Heart right ventricle (tissue), 16 donors: Measurements from ENCODE around the gene FUT7. TPM values are rescaled to one million over a fixed set of nuclear protein-coding genes. Genes with fewer than 3 reads are reported as not detected.

ENCODE experiments used
- ATAC-seq, 8 donors: fragments of 200-7000 bp; cut with Tn5 transposase; one replicate each; pipeline ENCODE4 v1.9.1; 2020; ENCODE audit warnings: mild to moderate bottlenecking in 8 of 8, moderate library complexity in 8 of 8, moderate number of reproducible peaks in 1 of 8
- DNase-seq, 2 donors: peaks; one replicate each; pipeline ENCODE4 v3.0.0-alpha.2; 2020
- H3K27ac ChIP-seq, 10 donors: fragments of 200-600 bp; sonication (generic) in 2 of 10; one replicate each; pipeline versions ENCODE4 v1.5.0 to v1.8.0; 2020 to 2022; ENCODE audit warnings: mild to moderate bottlenecking in 3 of 10
- H3K27me3 ChIP-seq, 7 donors: fragments of 200-600 bp; one replicate each; pipeline ENCODE4 v1.8.0; 2021 to 2022; ENCODE audit warnings: mild to moderate bottlenecking in 2 of 7
- H3K36me3 ChIP-seq, 9 donors: fragments of 200-600 bp; sonication (generic) in 1 of 9; one replicate each; pipeline versions ENCODE4 v1.5.0 to v1.8.0; 2020 to 2022; ENCODE audit warnings: mild to moderate bottlenecking in 2 of 9
- H3K4me1 ChIP-seq, 9 donors: fragments of 200-600 bp; sonication (generic) in 1 of 9; one replicate each; pipeline versions ENCODE4 v1.5.0 to v1.8.0; 2020 to 2022; ENCODE audit warnings: mild to moderate bottlenecking in 4 of 9
- H3K4me3 ChIP-seq, 10 donors: fragments of 200-600 bp; sonication (generic) in 2 of 10; one replicate each; pipeline versions ENCODE4 v1.5.0 to v1.8.0; 2020 to 2022; ENCODE audit warnings: mild to moderate bottlenecking in 7 of 10, moderate library complexity in 2 of 10
- H3K9me3 ChIP-seq, 11 donors: fragments of 200-600 bp in 10 of 11; sonication (generic) in 2 of 11; one replicate each; pipeline versions ENCODE4 v1.5.0 to v1.8.0; 2013 to 2022; ENCODE audit warnings: mild to moderate bottlenecking in 2 of 11, control low read depth in 1 of 11, moderate library complexity in 1 of 11
- CTCF ChIP-seq, 9 donors: fragments of 200-600 bp; sonication (generic) in 2 of 9; IDR thresholded peaks; one replicate each; pipeline versions ENCODE4 v1.5.0 to v1.8.0; 2021 to 2022; ENCODE audit warnings: antibody characterized with exemption in 9 of 9, mild to moderate bottlenecking in 5 of 9, moderate library complexity in 1 of 9
- WGBS, 2 donors: extraction: QIAGEN DNeasy Blood & Tissue Kit; methylation state at CpG; one replicate each; pipeline ENCODE4 v1.1.7; 2013; ENCODE audit warnings: inconsistent platforms in 1 of 2; 5-methylcytosine and 5-hydroxymethylcytosine counted together
- intact Hi-C, 10 donors: fragments of 100-400 bp; cut with DNase I; formaldehyde crosslinking; loops; one replicate each; pipeline versions ENCODE4 v1.11.1 to v1.14.2; 2022
- polyA plus RNA-seq, 2 donors: library from polyadenylated mRNA; stranded (reverse); fragments of 200-250 nt; gene quantifications; one replicate each; pipeline ENCODE4 v1.2.3, GENCODE V29; 2013
- total RNA-seq, 10 donors: library from RNA; stranded (reverse); fragmentation: NEBNext Ultra II Directional in 3 of 10; extraction: Animal tissue kit (Norgen Biotek cat#: 25700) in 3 of 10; gene quantifications; one replicate each; pipeline versions ENCODE4 v1.2.1 to v1.2.4, GENCODE V29; 2021 to 2023
- donor health status: Arrhythmogenic right ventricular cardiomyopathy.
- donor health status: ischemic (EF 13 %, LVEDD 7.1; RV severe dilation, severe dysfunction).
- donor health status: healthy with polysubstance abuse.
- donor health status: DM: no; HTN: yes; CAD: no.
- donor health status: DM: no; HTN: no; CAD: no.
- donor health status: ischemic (EF 25% LVEDD 6.9; RV normal size, moderate dysfunction).
- donor health status: ischemic (EF 25% LVEDD 5.7; RV mildly dilated, moderate dysfunction).
- donor health status: healthy.
- donor health status: DM: yes; HTN: yes; CAD: no.
- donor health status: Ischemic cardiomyopathy.
- donor health status: ischemic (EF 35%, LVEDD 5.7; RV mildly dilated, moderate dysfunction).
- donor health status: nonischemic (EF 11% LVEDD 7.7; RV severe dilation, severe dysfunction).
- donor health status: DM: yes; HTN: yes; CAD: no.
- donor health status: PGD.
- donor health status: ischemic (EF 29% LVEDD 5.4; RV normal size, mild dysfunction).
- donor health status: nonischemic (EF 23%, LVEDD 6.1; RV moderate dilation, normal function).

The FUT7 gene
- total and polyA plus RNA-seq, 12 donors, result 0.07 to 0.30 (median 0.15) TPM; not detected in 5

GRCh38 chr9:136981588-136982231 lies 50.2 kb downstream of the FUT7 start:
- DNase-seq, result peak; percentile 78 to 87
- H3K4me3 ChIP-seq, result no peak overlapping the region
- H3K9me3 ChIP-seq, result no peaks in the 10 kb centered on the region
- intact Hi-C loops, result loop anchor here in 1 of 10 donors (5.0 kb wide), 1 partner anchor 34 kb away; the partner anchor contains the start of gene C8G
- H3K27me3 ChIP-seq, result peaks cover 0 to 53% (median 15%) of the 10 kb centered on the region in 7 donors
- peak in 4 of 9 donors; percentile 10 to 42 (median 38) for TF ChIP-seq CTCF (IDR thresholded peaks at IDR 0.05)
- no peaks in the 10 kb centered on the region for H3K36me3 ChIP-seq
- peak overlapping the region; percentile 40 to 93 (median 88) for H3K27ac ChIP-seq
- 29 to 32% methylated on average over 17 of the region's 17 CpGs for WGBS, 2 donors
- peak in 7 of 8 donors; percentile 16 to 68 (median 58) for ATAC-seq
- H3K4me1 ChIP-seq, result peaks cover 9 to 82% (median 55%) of the 10 kb centered on the region in 9 donors

DNA sequence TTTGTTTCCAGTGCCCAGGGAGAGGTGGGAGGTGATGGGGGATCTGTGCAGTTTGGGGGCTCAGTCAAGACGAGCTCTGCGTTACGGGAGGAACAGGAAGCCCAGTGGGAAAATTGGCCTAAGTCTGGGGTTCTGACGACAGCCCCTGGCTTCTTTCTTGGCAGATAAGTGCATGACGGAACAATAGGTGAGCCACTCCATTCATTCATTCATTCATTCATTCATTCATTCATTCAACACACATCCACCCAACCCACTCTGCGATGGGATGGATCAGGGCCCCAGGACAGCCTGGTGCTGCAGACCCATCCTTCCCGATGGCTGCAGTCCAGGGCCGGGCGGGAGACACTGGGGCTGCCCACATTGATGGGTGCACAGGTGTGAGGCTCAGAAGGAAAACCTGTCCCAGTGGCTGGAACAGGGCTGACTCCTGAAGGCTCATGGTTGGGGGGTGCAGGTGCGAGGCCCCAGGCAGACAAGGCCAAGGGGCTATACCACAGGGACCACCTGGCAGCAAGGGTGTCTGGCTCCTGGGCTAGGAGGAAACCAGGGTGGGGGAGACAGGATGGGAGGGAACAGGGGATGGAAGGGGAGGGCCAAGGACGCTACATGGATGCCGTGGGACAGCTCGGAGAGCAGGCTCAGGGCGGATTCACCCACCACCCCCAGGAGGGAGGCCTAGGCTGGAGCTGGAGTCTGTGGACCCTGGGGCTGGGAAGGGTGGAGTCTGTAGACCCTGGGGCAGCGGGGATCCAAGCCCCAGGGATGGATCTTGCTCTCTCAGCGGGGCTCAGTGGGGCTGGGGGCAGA lies 51.0 kb downstream of the FUT7 start:
- H3K27ac ChIP-seq, result peak overlapping the region; percentile 6 to 93 (median 88)
- H3K36me3 ChIP-seq, result no peaks in the 10 kb centered on the region
- intact Hi-C loops, result loop anchor here in 1 of 10 donors (5.0 kb wide), 1 partner anchor 34 kb away; the partner anchor contains the start of gene C8G
- H3K4me3 ChIP-seq, result no peak overlapping the region
- WGBS, 2 donors, result 73 to 76% methylated on average over 16 of the region's 16 CpGs
- no peaks in the 10 kb centered on the region for H3K9me3 ChIP-seq
- TF ChIP-seq CTCF (IDR thresholded peaks at IDR 0.05), result no peak
- DNase-seq, result peak in 1 of 2 donors; percentile 20
- peaks cover 11 to 89% (median 63%) of the 10 kb centered on the region in 9 donors for H3K4me1 ChIP-seq
- peaks cover 0 to 49% (median 14%) of the 10 kb centered on the region in 7 donors for H3K27me3 ChIP-seq
- no peak for ATAC-seq

Other genes with a start within 250 kb of the FUT7 start
Only the 30 nearest of the 38 such genes appear.
- gene AJM1, start 189.6 kb downstream of the FUT7 start, total RNA-seq, result 1 to 10 TPM; 3.6 to 8.3 (median 5.9) TPM
- 1 to 10 TPM; 3.4 to 7.6 TPM for gene AJM1, start 189.6 kb downstream of the FUT7 start, polyA plus RNA-seq
- gene PHPT1, start 182.7 kb downstream of the FUT7 start, total RNA-seq, result 100 to 1,000 TPM; 310 to 376 (median 327) TPM
- gene PHPT1, start 182.7 kb downstream of the FUT7 start, polyA plus RNA-seq, result 100 to 1,000 TPM; 354 to 650 TPM
- gene MAMDC4, start 179.7 kb downstream of the FUT7 start, total RNA-seq, result 10 to 100 TPM in 2 of 10 donors, 1 to 10 TPM in 8; 4.1 to 11.3 (median 8.3) TPM
- gene MAMDC4, start 179.7 kb downstream of the FUT7 start, polyA plus RNA-seq, result 10 to 100 TPM in 1 of 2 donors, 1 to 10 TPM in 1; 8.0 to 45.4 TPM
- 100 to 1,000 TPM; 289 to 375 (median 329) TPM for gene EDF1, start 165.8 kb downstream of the FUT7 start, total RNA-seq
- gene EDF1, start 165.8 kb downstream of the FUT7 start, polyA plus RNA-seq, result 1,000 to 10,000 TPM in 1 of 2 donors, 100 to 1,000 TPM in 1; 624 to 1,058 TPM
- 10 to 100 TPM in 5 of 10 donors, 1 to 10 TPM in 5; 5.4 to 14.8 (median 9.7) TPM for gene TRAF2, start 145.6 kb downstream of the FUT7 start, total RNA-seq
- gene TRAF2, start 145.6 kb downstream of the FUT7 start, polyA plus RNA-seq, result 10 to 100 TPM; 10.1 to 17.0 TPM
- 100 to 1,000 TPM; 118 to 169 (median 138) TPM for gene FBXW5, start 87.3 kb downstream of the FUT7 start, total RNA-seq
- gene FBXW5, start 87.3 kb downstream of the FUT7 start, polyA plus RNA-seq, result 100 to 1,000 TPM; 177 to 215 TPM
- gene C8G, start 86.8 kb downstream of the FUT7 start, total RNA-seq, result 10 to 100 TPM in 1 of 10 donors, 1 to 10 TPM in 9; 1.2 to 10.0 (median 2.4) TPM
- 1 to 10 TPM; 2.0 to 2.1 TPM for gene C8G, start 86.8 kb downstream of the FUT7 start, polyA plus RNA-seq
- 10 to 100 TPM in 4 of 10 donors, 1 to 10 TPM in 6; 4.1 to 17.9 (median 6.8) TPM for gene LCN12, start 79.8 kb downstream of the FUT7 start, total RNA-seq
- 1 to 10 TPM in 1 of 2 donors, under 1 TPM in 1; 0.74 to 8.3 TPM for gene LCN12, start 79.8 kb downstream of the FUT7 start, polyA plus RNA-seq
- 1,000 to 10,000 TPM; 1,129 to 5,119 (median 4,014) TPM for gene PTGDS, start 54.6 kb downstream of the FUT7 start, total RNA-seq
- 1,000 to 10,000 TPM; 2,970 to 3,711 TPM for gene PTGDS, start 54.6 kb downstream of the FUT7 start, polyA plus RNA-seq
- 10 to 100 TPM in 2 of 10 donors, 1 to 10 TPM in 8; 1.4 to 10.9 (median 6.4) TPM for gene LCNL1, start 49.1 kb downstream of the FUT7 start, total RNA-seq
- gene LCNL1, start 49.1 kb downstream of the FUT7 start, polyA plus RNA-seq, result 10 to 100 TPM in 1 of 2 donors, under 1 TPM in 1; 0.10 to 10.3 TPM
- 10 to 100 TPM; 12.7 to 29.5 (median 16.1) TPM for gene PAXX, start 39.7 kb downstream of the FUT7 start, total RNA-seq
- 100 to 1,000 TPM in 1 of 2 donors, 10 to 100 TPM in 1; 51.7 to 131 TPM for gene PAXX, start 39.7 kb downstream of the FUT7 start, polyA plus RNA-seq
- gene CLIC3, start 35.5 kb downstream of the FUT7 start, total RNA-seq, result 10 to 100 TPM in 1 of 10 donors, 1 to 10 TPM in 8, under 1 TPM in 1; 0.46 to 11.5 (median 3.0) TPM
- gene CLIC3, start 35.5 kb downstream of the FUT7 start, polyA plus RNA-seq, result 10 to 100 TPM in 1 of 2 donors, 1 to 10 TPM in 1; 9.5 to 21.4 TPM
- gene ABCA2, start 3.9 kb downstream of the FUT7 start, total RNA-seq, result 10 to 100 TPM; 23.6 to 42.6 (median 28.1) TPM
- gene ABCA2, start 3.9 kb downstream of the FUT7 start, polyA plus RNA-seq, result 10 to 100 TPM; 16.0 to 46.7 TPM
- 10 to 100 TPM; 29.1 to 74.3 (median 52.6) TPM for gene NPDC1, start 14.1 kb upstream of the FUT7 start, total RNA-seq
- 100 to 1,000 TPM in 1 of 2 donors, 10 to 100 TPM in 1; 74.2 to 153 TPM for gene NPDC1, start 14.1 kb upstream of the FUT7 start, polyA plus RNA-seq
- 1 to 10 TPM in 8 of 10 donors, under 1 TPM in 2; 0.32 to 2.5 (median 1.6) TPM for gene ENTPD2, start 22.0 kb upstream of the FUT7 start, total RNA-seq
- gene ENTPD2, start 22.0 kb upstream of the FUT7 start, polyA plus RNA-seq, result 1 to 10 TPM in 1 of 2 donors, under 1 TPM in 1; 0.96 to 3.3 TPM
- gene SAPCD2, start 38.5 kb upstream of the FUT7 start, total RNA-seq, result 1 to 10 TPM in 1 of 10 donors, under 1 TPM in 8, not detected in 1; 0.06 to 1.1 (median 0.11) TPM
- gene SAPCD2, start 38.5 kb upstream of the FUT7 start, polyA plus RNA-seq, result under 1 TPM; 0.15 to 0.23 TPM
- 10 to 100 TPM in 4 of 10 donors, 1 to 10 TPM in 6; 6.0 to 16.5 (median 8.5) TPM for gene UAP1L1, start 45.4 kb upstream of the FUT7 start, total RNA-seq
- gene UAP1L1, start 45.4 kb upstream of the FUT7 start, polyA plus RNA-seq, result 10 to 100 TPM in 1 of 2 donors, 1 to 10 TPM in 1; 3.4 to 24.3 TPM
- 10 to 100 TPM; 16.9 to 27.7 (median 20.9) TPM for gene MAN1B1, start 54.9 kb upstream of the FUT7 start, total RNA-seq
- gene MAN1B1, start 54.9 kb upstream of the FUT7 start, polyA plus RNA-seq, result 10 to 100 TPM; 25.5 to 71.4 TPM
- gene DPP7, start 82.6 kb upstream of the FUT7 start, total RNA-seq, result 100 to 1,000 TPM in 7 of 10 donors, 10 to 100 TPM in 3; 91.4 to 167 (median 118) TPM
- gene DPP7, start 82.6 kb upstream of the FUT7 start, polyA plus RNA-seq, result 100 to 1,000 TPM; 152 to 677 TPM
- not detected for gene GRIN1, start 107.1 kb upstream of the FUT7 start, total RNA-seq
- gene GRIN1, start 107.1 kb upstream of the FUT7 start, polyA plus RNA-seq, result not detected
- not detected for gene LRRC26, start 138.0 kb upstream of the FUT7 start, total RNA-seq
- not detected for gene LRRC26, start 138.0 kb upstream of the FUT7 start, polyA plus RNA-seq
- gene TMEM210, start 140.0 kb upstream of the FUT7 start, total RNA-seq, result not detected
- gene TMEM210, start 140.0 kb upstream of the FUT7 start, polyA plus RNA-seq, result not detected
- gene ANAPC2, start 156.5 kb upstream of the FUT7 start, total RNA-seq, result 10 to 100 TPM; 24.6 to 44.8 (median 27.7) TPM
- 10 to 100 TPM; 23.7 to 69.6 TPM for gene ANAPC2, start 156.5 kb upstream of the FUT7 start, polyA plus RNA-seq
- gene SSNA1, start 156.6 kb upstream of the FUT7 start, total RNA-seq, result 10 to 100 TPM; 47.3 to 73.5 (median 56.7) TPM
- gene SSNA1, start 156.6 kb upstream of the FUT7 start, polyA plus RNA-seq, result 100 to 1,000 TPM; 146 to 168 TPM
- 10 to 100 TPM; 10.2 to 31.5 (median 21.7) TPM for gene TPRN, start 168.7 kb upstream of the FUT7 start, total RNA-seq
- 10 to 100 TPM; 12.0 to 14.5 TPM for gene TPRN, start 168.7 kb upstream of the FUT7 start, polyA plus RNA-seq
- 10 to 100 TPM; 36.4 to 46.2 (median 41.7) TPM for gene TMEM203, start 173.6 kb upstream of the FUT7 start, total RNA-seq
- gene TMEM203, start 173.6 kb upstream of the FUT7 start, polyA plus RNA-seq, result 10 to 100 TPM; 39.4 to 51.2 TPM
- gene NDOR1, start 173.6 kb upstream of the FUT7 start, total RNA-seq, result 10 to 100 TPM in 1 of 10 donors, 1 to 10 TPM in 9; 4.6 to 10.1 (median 5.4) TPM
- gene NDOR1, start 173.6 kb upstream of the FUT7 start, polyA plus RNA-seq, result 10 to 100 TPM in 1 of 2 donors, 1 to 10 TPM in 1; 6.5 to 10.6 TPM
- gene RNF208, start 190.2 kb upstream of the FUT7 start, total RNA-seq, result 10 to 100 TPM; 20.7 to 34.5 (median 24.1) TPM
- gene RNF208, start 190.2 kb upstream of the FUT7 start, polyA plus RNA-seq, result 10 to 100 TPM; 14.2 to 83.8 TPM
- under 1 TPM in 6 of 10 donors, not detected in 4; 0.21 to 0.71 (median 0.37) TPM for gene CYSRT1, start 193.1 kb upstream of the FUT7 start, total RNA-seq
- gene CYSRT1, start 193.1 kb upstream of the FUT7 start, polyA plus RNA-seq, result under 1 TPM; 0.19 to 0.59 TPM
- under 1 TPM in 1 of 10 donors, not detected in 9; 0.14 TPM for gene RNF224, start 195.4 kb upstream of the FUT7 start, total RNA-seq
- gene RNF224, start 195.4 kb upstream of the FUT7 start, polyA plus RNA-seq, result not detected